Skeletal muscle satellite cell (primary cell): Measurements from ENCODE around the gene ANAPC10.

Experiments used
- H3K27me3 ChIP-seq: 2 replicates; pipeline ENCODE4 v1.7.0; 2013; ENCODE audit warnings: low read length; ENCODE audit not compliant: control insufficient read depth, insufficient read depth
- H3K36me3 ChIP-seq: 2 replicates; pipeline ENCODE4 v1.7.0; 2013; ENCODE audit warnings: mild to moderate bottlenecking, control low read depth, low read length; ENCODE audit not compliant: insufficient read depth
- H3K4me1 ChIP-seq: 2 replicates; pipeline ENCODE4 v1.7.0; 2013; ENCODE audit warnings: low read length; ENCODE audit not compliant: control insufficient read depth, insufficient read depth
- H3K4me2 ChIP-seq: 2 replicates; pipeline ENCODE4 v1.7.0; 2013; ENCODE audit warnings: mild to moderate bottlenecking, low read length
- H3K4me3 ChIP-seq: 2 replicates; pipeline ENCODE4 v1.7.0; 2013; ENCODE audit warnings: low read length
- H3K9ac ChIP-seq: 2 replicates; pipeline ENCODE4 v1.7.0; 2013; ENCODE audit warnings: mild to moderate bottlenecking, low read depth, low read length, moderate library complexity
- H3K9me3 ChIP-seq: replicated peaks from 2 replicates; pipeline ENCODE4 v1.7.0; 2013; ENCODE audit warnings: mild to moderate bottlenecking, control low read depth, low read length

ANAPC10 gene

GRCh38 chr4:145069361-145069760 lies 28.6 kb downstream of the ANAPC10 start:
- H3K4me3 ChIP-seq = no peak overlapping the region
- H3K36me3 ChIP-seq = no peaks in the 10 kb centered on the region
- no peak overlapping the region for H3K4me2 ChIP-seq
- H3K9me3 ChIP-seq = no peaks in the 10 kb centered on the region
- H3K4me1 ChIP-seq = peaks cover 13% of the 10 kb centered on the region
- H3K9ac ChIP-seq = no peak overlapping the region
- H3K27me3 ChIP-seq = no peaks in the 10 kb centered on the region

GRCh38 chr4:145066063-145066501 lies 31.9 kb downstream of the ANAPC10 start:
- no peaks in the 10 kb centered on the region for H3K36me3 ChIP-seq
- no peak overlapping the region for H3K4me3 ChIP-seq
- no peak overlapping the region for H3K4me2 ChIP-seq
- H3K27me3 ChIP-seq = no peaks in the 10 kb centered on the region
- peaks cover 15% of the 10 kb centered on the region for H3K4me1 ChIP-seq
- H3K9ac ChIP-seq = no peak overlapping the region
- no peaks in the 10 kb centered on the region for H3K9me3 ChIP-seq

- Histone ChIP-seq H3K27me3 (no peaks in the 10 kb centered on the region), H3K9ac (no peak overlapping the region), H3K4me2 (no peak overlapping the region), H3K4me1 (peaks cover 23% of the 10 kb centered on the region), H3K36me3 (no peaks in the 10 kb centered on the region), H3K4me3 (no peak overlapping the region), H3K9me3 (no peaks in the 10 kb centered on the region)
These were observed 36.6 kb downstream of the ANAPC10 start for GRCh38 chr4:145061318-145061920.

GRCh38 chr4:145058256-145058655 lies 39.7 kb downstream of the ANAPC10 start:
- no peak overlapping the region for H3K4me2 ChIP-seq
- H3K4me1 ChIP-seq = peaks cover 17% of the 10 kb centered on the region
- no peaks in the 10 kb centered on the region for H3K9me3 ChIP-seq
- no peaks in the 10 kb centered on the region for H3K36me3 ChIP-seq
- no peak overlapping the region for H3K4me3 ChIP-seq
- H3K27me3 ChIP-seq = no peaks in the 10 kb centered on the region
- H3K9ac ChIP-seq = no peak overlapping the region

GRCh38 chr4:145056325-145057130 lies 41.5 kb downstream of the ANAPC10 start:
- peaks cover 17% of the 10 kb centered on the region for H3K4me1 ChIP-seq
- H3K36me3 ChIP-seq = no peaks in the 10 kb centered on the region
- no peak overlapping the region for H3K9ac ChIP-seq
- H3K4me2 ChIP-seq = no peak overlapping the region
- H3K9me3 ChIP-seq = no peaks in the 10 kb centered on the region
- H3K27me3 ChIP-seq = no peaks in the 10 kb centered on the region
- H3K4me3 ChIP-seq = no peak overlapping the region

- Histone ChIP-seq H3K9me3 (no peaks in the 10 kb centered on the region), H3K36me3 (no peaks in the 10 kb centered on the region), H3K9ac (no peak overlapping the region), H3K4me3 (no peak overlapping the region), H3K27me3 (no peaks in the 10 kb centered on the region), H3K4me2 (no peak overlapping the region), H3K4me1 (peaks cover 11% of the 10 kb centered on the region)
These were observed 42.3 kb downstream of the ANAPC10 start for GRCh38 chr4:145055533-145056257.

GRCh38 chr4:145049241-145049640 lies 48.8 kb downstream of the ANAPC10 start:
- Histone ChIP-seq H3K27me3 (no peaks in the 10 kb centered on the region), H3K4me1 (peaks cover 28% of the 10 kb centered on the region), H3K9me3 (no peaks in the 10 kb centered on the region), H3K4me2 (no peak overlapping the region), H3K4me3 (no peak overlapping the region), H3K9ac (no peak overlapping the region), H3K36me3 (peaks cover 5% of the 10 kb centered on the region)

GRCh38 chr4:145048817-145049216 lies 49.2 kb downstream of the ANAPC10 start:
- H3K4me3 ChIP-seq = no peak overlapping the region
- H3K36me3 ChIP-seq = peaks cover 5% of the 10 kb centered on the region
- no peaks in the 10 kb centered on the region for H3K9me3 ChIP-seq
- no peak overlapping the region for H3K9ac ChIP-seq
- no peaks in the 10 kb centered on the region for H3K27me3 ChIP-seq
- H3K4me1 ChIP-seq = peaks cover 32% of the 10 kb centered on the region
- no peak overlapping the region for H3K4me2 ChIP-seq

- H3K9ac ChIP-seq = no peak overlapping the region
- H3K4me2 ChIP-seq = no peak overlapping the region
- peaks cover 5% of the 10 kb centered on the region for H3K36me3 ChIP-seq
- peaks cover 47% of the 10 kb centered on the region for H3K4me1 ChIP-seq
- H3K27me3 ChIP-seq = no peaks in the 10 kb centered on the region
- no peak overlapping the region for H3K4me3 ChIP-seq
- H3K9me3 ChIP-seq = no peaks in the 10 kb centered on the region
These were observed 50.8 kb downstream of the ANAPC10 start for GRCh38 chr4:145047151-145047550.

GRCh38 chr4:145045180-145045579 lies 52.8 kb downstream of the ANAPC10 start:
- Histone ChIP-seq H3K36me3 (peaks cover 5% of the 10 kb centered on the region), H3K27me3 (no peaks in the 10 kb centered on the region), H3K4me2 (no peak overlapping the region), H3K9me3 (no peaks in the 10 kb centered on the region), H3K9ac (no peak overlapping the region), H3K4me3 (no peak overlapping the region), H3K4me1 (peaks cover 47% of the 10 kb centered on the region)

GRCh38 chr4:145044341-145044740 lies 53.7 kb downstream of the ANAPC10 start:
- Histone ChIP-seq H3K4me2 (peak overlapping the region; percentile 64), H3K27me3 (no peaks in the 10 kb centered on the region), H3K9me3 (no peaks in the 10 kb centered on the region), H3K4me1 (peaks cover 47% of the 10 kb centered on the region), H3K4me3 (no peak overlapping the region), H3K36me3 (no peaks in the 10 kb centered on the region), H3K9ac (no peak overlapping the region)
